GM18505 (cell line): Measurements from ENCODE around the gene MDFIC2.
"Not testable (repeated sequence)": the region's sequence is repeated elsewhere in the genome, so short reads cannot be mapped to it uniquely, and the experiment has no call there.

Experiments
- ATAC-seq: cut with Tn5 transposase; IDR thresholded peaks from one replicate; pipeline ENCODE4 v1.9.1; 2021; ENCODE audit not compliant: unreplicated experiment
- POLR2A ChIP-seq: IDR thresholded peaks from 4 replicates; pipeline ENCODE4 v1.6.1; 2011; ENCODE audit warnings: borderline replicate concordance; ENCODE audit not compliant: insufficient read depth, insufficient read length; ENCODE audit errors: extremely low read depth

The MDFIC2 gene

GRCh38 chr3:70291097-70291482 lies 21.3 kb downstream of the MDFIC2 start:
- no peak for ATAC-seq
- no peak for TF ChIP-seq POLR2A

DNA sequence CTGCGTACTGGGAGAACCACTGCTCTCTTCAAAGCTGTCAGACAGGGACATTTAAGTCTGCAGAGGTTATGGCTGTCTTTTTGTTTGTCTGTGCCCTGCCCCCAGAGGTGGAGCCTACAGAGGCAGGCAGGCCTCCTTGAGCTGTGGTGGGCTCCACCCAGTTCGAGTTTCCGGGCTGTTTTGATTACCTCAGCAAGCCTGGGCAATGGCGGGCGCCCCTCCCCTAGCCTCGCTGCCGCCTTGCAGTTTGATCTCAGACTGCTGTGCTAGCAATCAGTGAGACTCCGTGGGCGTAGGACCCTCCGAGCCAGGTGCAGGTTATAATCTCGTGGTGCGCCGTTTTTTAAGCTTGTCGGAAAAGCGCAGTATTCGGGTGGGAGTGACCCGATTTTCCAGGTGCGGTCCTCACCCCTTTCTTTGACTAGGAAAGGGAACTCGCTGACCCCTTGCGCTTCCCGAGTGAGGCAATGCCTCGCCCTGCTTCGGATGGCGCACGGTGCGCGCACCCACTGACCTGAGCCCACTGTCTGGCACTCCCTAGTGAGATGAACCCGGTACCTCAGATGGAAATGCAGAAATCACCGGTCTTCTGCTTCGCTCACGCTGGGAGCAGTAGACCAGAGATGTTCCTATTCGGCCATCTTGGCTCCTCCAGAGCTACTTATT lies 21.9 kb downstream of the MDFIC2 start:
- ATAC-seq, result not testable (repeated sequence)

GRCh38 chr3:70281663-70282062 lies 30.8 kb downstream of the MDFIC2 start:
- no peak for ATAC-seq
- no peak for TF ChIP-seq POLR2A

DNA sequence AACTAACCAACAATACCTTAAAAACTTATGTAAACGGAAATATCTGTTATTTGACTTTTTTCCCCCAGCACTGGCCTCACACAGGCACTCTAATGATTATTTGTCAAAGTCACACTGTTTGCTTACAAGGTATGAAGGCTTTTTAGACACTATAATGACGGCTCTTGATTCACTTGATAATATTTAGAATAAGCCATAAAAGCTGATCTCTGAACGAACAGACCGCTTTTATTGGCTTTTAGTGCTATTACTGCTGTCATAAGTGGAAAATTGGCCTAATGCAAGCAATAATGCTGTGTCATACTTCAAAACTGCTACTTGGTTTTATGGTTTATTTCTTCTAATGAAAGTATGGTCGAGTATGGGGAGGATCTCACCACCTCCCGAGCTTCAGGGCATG lies 35.1 kb downstream of the MDFIC2 start:
- ATAC-seq, result no peak

DNA sequence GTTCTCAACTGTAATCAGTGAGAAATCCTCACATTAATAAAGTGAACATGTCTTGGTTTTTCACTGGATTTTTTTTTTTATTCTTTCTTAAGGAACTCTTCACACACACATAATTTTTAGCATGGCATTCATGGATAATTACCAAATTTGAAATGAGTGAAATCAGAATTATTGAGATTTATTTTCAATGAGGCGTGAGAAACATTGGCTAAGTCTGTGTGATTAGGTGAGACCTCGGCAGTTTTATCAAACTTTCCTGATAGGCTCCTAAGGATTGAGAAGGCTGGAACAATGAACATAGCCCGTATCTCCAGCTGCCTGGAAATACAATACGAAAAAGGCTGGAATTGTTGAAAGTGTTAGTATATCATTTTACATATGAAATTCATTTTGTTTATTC lies 35.5 kb downstream of the MDFIC2 start:
- ATAC-seq, result no peak
- TF ChIP-seq POLR2A, result no peak

More for the DNA sequence above, 35.1 kb downstream of the MDFIC2 start:
- TF ChIP-seq POLR2A, result no peak

DNA sequence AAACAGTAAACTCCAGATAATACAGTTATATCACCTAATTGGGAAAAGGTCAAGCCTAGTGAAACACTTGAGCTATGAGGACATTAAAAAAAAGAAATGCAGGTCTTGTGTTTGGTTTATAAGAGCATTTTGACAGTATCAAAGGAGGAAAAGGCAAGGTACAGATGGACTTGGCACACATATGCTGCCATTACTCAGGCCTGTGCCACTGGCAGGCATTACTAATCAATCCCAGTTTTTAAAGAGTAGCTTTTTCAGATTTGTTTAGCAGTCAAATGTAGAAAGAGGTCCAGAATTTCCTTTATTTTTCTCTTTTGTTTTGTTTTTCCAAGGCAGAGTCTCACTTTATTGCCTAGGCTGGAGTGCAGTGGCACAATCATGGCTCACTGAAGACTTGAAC lies 38.9 kb downstream of the MDFIC2 start:
- TF ChIP-seq POLR2A, result no peak
- no peak for ATAC-seq

GRCh38 chr3:70272798-70273197 lies 39.6 kb downstream of the MDFIC2 start:
- no peak for ATAC-seq
- TF ChIP-seq POLR2A, result no peak

DNA sequence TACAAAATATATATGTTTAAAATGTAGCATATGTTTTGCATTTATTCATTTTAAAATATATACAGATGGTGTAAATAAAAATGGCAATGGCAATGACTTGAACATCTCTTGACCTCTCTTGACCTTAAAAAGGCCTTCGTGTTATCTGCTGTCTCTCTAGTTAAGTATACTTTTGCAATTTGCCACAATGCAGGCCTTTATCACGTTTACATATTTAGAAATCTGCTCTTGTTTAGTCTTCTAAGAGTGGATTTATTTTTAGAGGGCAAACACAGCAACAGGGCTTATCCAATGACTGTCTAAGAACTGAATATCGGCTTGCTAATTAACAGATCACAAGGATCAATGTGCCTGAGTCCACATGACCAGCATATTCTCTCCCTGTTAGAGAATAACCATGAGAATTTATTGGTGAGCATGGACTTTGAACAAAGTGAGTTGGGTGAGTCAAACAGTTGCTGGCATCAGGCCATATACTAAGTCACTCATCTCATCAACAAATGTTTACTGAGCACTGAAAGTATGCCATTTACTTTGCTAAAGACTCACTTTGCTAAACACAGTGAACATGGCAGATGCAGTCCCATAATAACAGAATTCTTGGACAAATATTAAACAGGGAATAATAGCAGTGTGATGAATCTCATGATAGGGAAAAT lies 48.2 kb downstream of the MDFIC2 start:
- no peak for ATAC-seq
- no peak for TF ChIP-seq POLR2A

GRCh38 chr3:70261283-70261682 lies 51.2 kb downstream of the MDFIC2 start:
- TF ChIP-seq POLR2A, result no peak
- ATAC-seq, result no peak

- no peak for ATAC-seq
- no peak for TF ChIP-seq POLR2A
These were observed 55.9 kb downstream of the MDFIC2 start for GRCh38 chr3:70256566-70256965.

GRCh38 chr3:70250492-70250891 lies 61.9 kb downstream of the MDFIC2 start:
- no peak for TF ChIP-seq POLR2A
- ATAC-seq, result no peak

DNA sequence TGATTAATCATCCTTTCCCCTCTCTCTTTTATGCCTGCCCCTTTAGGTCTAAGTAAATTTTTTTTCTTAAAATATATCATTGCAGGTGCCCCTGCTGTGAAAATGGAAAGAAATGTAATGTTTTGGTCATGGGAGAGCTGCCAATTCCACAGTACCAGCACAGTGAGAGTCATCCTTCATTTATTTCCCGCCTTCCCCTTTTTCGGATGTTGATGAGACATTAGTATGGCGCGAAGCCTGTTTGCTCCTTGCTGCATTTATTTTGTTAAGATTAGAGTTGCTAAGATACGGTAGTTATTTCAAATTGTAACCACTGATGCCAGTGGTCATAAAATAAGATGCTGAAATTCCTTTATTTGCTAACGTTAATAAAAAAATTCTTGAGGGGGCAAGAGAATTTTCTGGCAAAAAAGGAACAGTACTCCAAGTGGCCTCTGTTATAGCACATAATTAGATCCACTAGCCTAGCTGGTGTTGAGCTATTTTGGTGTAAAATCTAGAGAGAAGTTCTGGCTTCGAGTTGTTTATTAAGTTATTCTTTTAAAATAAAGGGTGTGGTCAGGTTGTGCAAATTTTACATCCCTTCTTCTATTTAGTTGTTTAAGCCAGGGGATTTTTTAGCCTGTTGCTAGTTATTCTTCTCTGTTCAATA lies 62.8 kb downstream of the MDFIC2 start:
- no peak for TF ChIP-seq POLR2A
- no peak for ATAC-seq

DNA sequence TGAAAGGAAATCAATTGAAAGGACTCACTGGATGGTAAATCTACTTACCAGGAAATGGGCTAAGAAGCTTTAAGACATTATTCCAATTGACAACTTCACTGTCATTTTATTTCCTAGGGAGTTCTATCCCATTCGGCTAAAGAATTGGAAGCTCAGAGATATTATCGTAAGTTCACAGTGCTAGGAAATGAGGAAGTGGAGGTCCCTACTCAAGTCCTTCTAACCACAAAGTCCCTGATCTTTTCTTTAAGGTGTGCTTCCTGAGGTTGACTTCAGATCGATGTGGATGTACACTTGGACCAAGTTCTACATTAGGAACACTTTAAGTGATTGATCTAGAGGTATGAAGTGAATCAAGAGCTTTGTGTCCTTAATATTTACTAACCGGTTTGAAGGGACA lies 63.6 kb downstream of the MDFIC2 start:
- no peak for TF ChIP-seq POLR2A
- ATAC-seq, result no peak

DNA sequence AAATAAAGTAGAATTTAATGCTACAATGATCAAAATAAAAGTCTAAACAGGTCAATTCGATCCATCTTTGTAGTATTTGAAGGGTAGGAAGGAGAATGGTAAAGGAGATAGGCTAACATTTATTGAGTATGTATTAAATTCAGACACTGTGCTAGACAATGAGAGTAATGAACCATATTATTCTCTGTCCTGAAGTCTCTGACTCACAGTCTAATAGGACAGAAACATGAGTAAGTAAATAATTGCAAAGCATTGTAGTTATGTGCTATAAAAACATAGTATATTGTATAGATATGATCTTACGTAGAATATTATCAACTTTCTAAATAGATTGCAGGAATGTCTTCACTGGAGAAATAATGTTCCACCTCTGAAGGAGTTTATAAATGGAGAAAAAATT lies 64.5 kb downstream of the MDFIC2 start:
- ATAC-seq, result no peak
- TF ChIP-seq POLR2A, result no peak

DNA sequence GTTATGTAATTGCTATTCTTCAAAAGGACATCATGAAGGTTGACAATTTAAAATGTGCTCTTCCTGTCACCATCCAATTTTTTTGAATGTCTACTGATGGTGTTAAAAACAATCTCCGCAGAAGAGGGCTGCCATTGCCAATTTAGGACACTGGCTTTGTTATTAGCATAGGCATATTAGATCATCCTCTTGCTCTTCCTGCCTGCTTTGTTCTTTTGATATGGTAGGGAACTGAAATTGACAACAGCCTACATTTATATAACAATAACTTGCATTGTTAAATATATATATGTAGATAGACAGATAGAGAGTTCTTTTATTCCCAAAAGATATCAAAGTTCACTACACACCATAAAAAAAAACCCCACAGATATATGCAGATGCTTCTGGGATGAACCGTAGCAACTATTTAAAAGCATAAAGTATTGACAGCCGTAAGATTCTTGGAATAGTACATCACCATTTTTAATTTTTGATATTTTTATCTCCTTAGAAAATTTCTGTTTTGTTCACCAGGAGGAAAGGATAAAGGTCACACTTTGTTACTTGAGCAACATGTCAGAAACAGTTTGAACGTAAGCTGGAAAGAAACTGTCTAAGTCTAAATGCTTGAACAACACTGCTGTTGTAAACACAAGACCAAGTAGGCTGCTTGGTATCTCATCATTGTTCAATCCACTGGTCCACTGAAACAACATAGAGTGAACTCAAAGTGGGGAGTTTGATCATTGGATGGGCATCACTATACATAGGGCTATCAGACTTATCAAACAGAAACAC lies 66.5 kb downstream of the MDFIC2 start:
- TF ChIP-seq POLR2A, result no peak
- ATAC-seq, result no peak
